Fibroblast of lung (primary cell): ENCODE measurements around the gene ADAMTS16. TPM values are rescaled to one million over a fixed set of nuclear protein-coding genes. Genes with fewer than 3 reads are reported as not detected.

Experiments
- DNase-seq, 2 donors: peaks; one replicate each; pipeline versions ENCODE4 v3.0.0 to v3.0.0-alpha.2; 2010; ENCODE audit warnings: low read depth in 2 of 2
- H2AFZ ChIP-seq: 2 replicates; pipeline ENCODE4 v1.5.1; 2012; ENCODE audit warnings: low read length, control low read depth, inconsistent platforms
- H3K27ac ChIP-seq: 2 replicates; pipeline ENCODE4 v1.5.1; 2011; ENCODE audit warnings: low read length, control low read depth; ENCODE audit not compliant: insufficient read depth
- H3K27me3 ChIP-seq: 2 replicates; pipeline ENCODE4 v1.5.1; 2011; ENCODE audit warnings: mild to moderate bottlenecking, low read length; ENCODE audit not compliant: control insufficient read depth, insufficient read depth
- H3K36me3 ChIP-seq: 2 replicates; pipeline ENCODE4 v1.5.1; 2011; ENCODE audit warnings: low read length; ENCODE audit not compliant: control insufficient read depth, insufficient read depth
- H3K4me1 ChIP-seq: 2 replicates; pipeline ENCODE4 v1.5.1; 2011; ENCODE audit warnings: low read length; ENCODE audit not compliant: control insufficient read depth, insufficient read depth; ENCODE audit errors: extremely low read depth
- H3K4me2 ChIP-seq: 2 replicates; pipeline ENCODE4 v1.5.1; 2011; ENCODE audit warnings: low read length, control low read depth; ENCODE audit not compliant: insufficient read depth; ENCODE audit errors: extremely low read depth
- H3K4me3 ChIP-seq, 4 experiments: fragments of 200-600 bp in 1 of 4; sonication (generic) in 1 of 4; replicated peaks in 1 of 4; 2 replicates each; pipeline ENCODE4 v1.5.1; 2011 to 2016; ENCODE audit warnings: low read length in 4 of 4, low read depth in 3 of 4, mild to moderate bottlenecking in 3 of 4, control low read depth in 2 of 4, inconsistent platforms in 1 of 4, mixed read lengths in 1 of 4; ENCODE audit not compliant: insufficient read depth in 1 of 4; ENCODE audit errors: control extremely low read depth in 1 of 4
- H3K79me2 ChIP-seq: 2 replicates; pipeline ENCODE4 v1.5.1; 2012; ENCODE audit warnings: mild to moderate bottlenecking, low read length, inconsistent platforms; ENCODE audit not compliant: control insufficient read depth, insufficient read depth
- H3K9ac ChIP-seq: 2 replicates; pipeline ENCODE4 v1.5.1; 2011; ENCODE audit warnings: mild to moderate bottlenecking, low read length, control low read depth; ENCODE audit not compliant: insufficient read depth
- H3K9me3 ChIP-seq: 2 replicates; pipeline ENCODE4 v1.5.1; 2012; ENCODE audit warnings: low read depth, low read length; ENCODE audit not compliant: control insufficient read depth, insufficient read depth
- H4K20me1 ChIP-seq: 2 replicates; pipeline ENCODE4 v1.5.1; 2011; ENCODE audit warnings: low read length; ENCODE audit not compliant: control insufficient read depth, insufficient read depth; ENCODE audit errors: extremely low read depth
- CTCF ChIP-seq, 2 donors: IDR thresholded peaks in 1 of 2; conservative IDR thresholded peaks in 1 of 2; 1 replicate in 1 of 2; 2 replicates in 1 of 2; pipeline ENCODE4 v1.5.1; 2011 to 2012; ENCODE audit warnings: low read length in 2 of 2, control low read depth in 1 of 2, inconsistent platforms in 1 of 2, low read depth in 1 of 2, mild to moderate bottlenecking in 1 of 2
- EZH2 ChIP-seq: IDR thresholded peaks from 2 replicates; pipeline ENCODE4 v1.5.1; 2012; ENCODE audit warnings: low read length, control low read depth, mild to moderate bottlenecking; ENCODE audit errors: missing control alignments
- polyA plus RNA-seq, 2 donors: library from polyadenylated mRNA; depleted of rRNA in 1 of 2; stranded (reverse) in 1 of 2; unstranded in 1 of 2; fragments of >200 nt; gene quantifications; 2 replicates each; pipeline ENCODE4 v1.2.1, GENCODE V29; 2011 to 2012; ENCODE audit warnings: missing spikeins in 1 of 2
- total RNA-seq: library from RNA; depleted of rRNA; stranded (reverse); fragments of >200 nt; gene quantifications from 2 replicates; pipeline ENCODE4 v1.2.1, GENCODE V29; 2014

Gene ADAMTS16
- total and polyA plus RNA-seq, 2 donors (not counting 1 experiment from before 2014, with no cell fraction given), result 0.06 to 0.17 TPM

GRCh38 chr5:5298841-5299541, 158.9 kb downstream of the ADAMTS16 start:
- TF ChIP-seq CTCF (conservative IDR thresholded peaks at IDR 0.05 in 1 of 2, IDR thresholded peaks at IDR 0.05 in 1 of 2; ENCODE audit: low read depth in 1 of 2, low read length in 2 of 2), result no peak
- TF ChIP-seq EZH2, result no peak
- no peak overlapping the region for H3K9ac ChIP-seq
- H2AFZ ChIP-seq, result no peak overlapping the region
- H3K27ac ChIP-seq, result no peak overlapping the region
- H3K4me2 ChIP-seq, result no peak overlapping the region
- no peaks in the 10 kb centered on the region for H3K27me3 ChIP-seq
- peak in 1 of 2 donors; percentile 44 for DNase-seq
- H3K4me3 ChIP-seq, result no peak overlapping the region
- H3K4me1 ChIP-seq, result no peaks in the 10 kb centered on the region
- no peaks in the 10 kb centered on the region for H3K9me3 ChIP-seq
- no peaks in the 10 kb centered on the region for H4K20me1 ChIP-seq
- H3K36me3 ChIP-seq, result no peaks in the 10 kb centered on the region
- H3K79me2 ChIP-seq, result no peaks in the 10 kb centered on the region

- Histone ChIP-seq H3K9me3 (no peaks in the 10 kb centered on the region), H3K36me3 (no peaks in the 10 kb centered on the region), H3K4me2 (no peak overlapping the region), H2AFZ (no peak overlapping the region), H3K27me3 (no peaks in the 10 kb centered on the region), H3K9ac (no peak overlapping the region), H3K79me2 (no peaks in the 10 kb centered on the region), H4K20me1 (no peaks in the 10 kb centered on the region), H3K4me3 (no peak overlapping the region), H3K4me1 (no peaks in the 10 kb centered on the region), H3K27ac (no peak overlapping the region)
- DNase-seq, result no peak
- TF ChIP-seq CTCF (conservative IDR thresholded peaks at IDR 0.05 in 1 of 2, IDR thresholded peaks at IDR 0.05 in 1 of 2; ENCODE audit: low read depth in 1 of 2, low read length in 2 of 2) (no peak), EZH2 (no peak)
These were observed 161.0 kb downstream of the ADAMTS16 start for GRCh38 chr5:5301176-5301575.

- Histone ChIP-seq H3K4me3 (no peak overlapping the region), H4K20me1 (no peaks in the 10 kb centered on the region), H3K36me3 (no peaks in the 10 kb centered on the region), H3K4me2 (no peak overlapping the region), H2AFZ (no peak overlapping the region), H3K79me2 (no peaks in the 10 kb centered on the region), H3K9me3 (no peaks in the 10 kb centered on the region), H3K4me1 (no peaks in the 10 kb centered on the region), H3K27me3 (no peaks in the 10 kb centered on the region), H3K27ac (no peak overlapping the region), H3K9ac (no peak overlapping the region)
- TF ChIP-seq CTCF (conservative IDR thresholded peaks at IDR 0.05 in 1 of 2, IDR thresholded peaks at IDR 0.05 in 1 of 2; ENCODE audit: low read depth in 1 of 2, low read length in 2 of 2) (no peak), EZH2 (no peak)
- DNase-seq, result no peak
These were observed 162.1 kb downstream of the ADAMTS16 start for GRCh38 chr5:5302201-5302600.
